Measurements from ENCODE around the gene COL23A1.
"Not testable (repeated sequence)": the region's sequence is repeated elsewhere in the genome, so short reads cannot be mapped to it uniquely, and the experiment has no call there.

Gene COL23A1

DNA sequence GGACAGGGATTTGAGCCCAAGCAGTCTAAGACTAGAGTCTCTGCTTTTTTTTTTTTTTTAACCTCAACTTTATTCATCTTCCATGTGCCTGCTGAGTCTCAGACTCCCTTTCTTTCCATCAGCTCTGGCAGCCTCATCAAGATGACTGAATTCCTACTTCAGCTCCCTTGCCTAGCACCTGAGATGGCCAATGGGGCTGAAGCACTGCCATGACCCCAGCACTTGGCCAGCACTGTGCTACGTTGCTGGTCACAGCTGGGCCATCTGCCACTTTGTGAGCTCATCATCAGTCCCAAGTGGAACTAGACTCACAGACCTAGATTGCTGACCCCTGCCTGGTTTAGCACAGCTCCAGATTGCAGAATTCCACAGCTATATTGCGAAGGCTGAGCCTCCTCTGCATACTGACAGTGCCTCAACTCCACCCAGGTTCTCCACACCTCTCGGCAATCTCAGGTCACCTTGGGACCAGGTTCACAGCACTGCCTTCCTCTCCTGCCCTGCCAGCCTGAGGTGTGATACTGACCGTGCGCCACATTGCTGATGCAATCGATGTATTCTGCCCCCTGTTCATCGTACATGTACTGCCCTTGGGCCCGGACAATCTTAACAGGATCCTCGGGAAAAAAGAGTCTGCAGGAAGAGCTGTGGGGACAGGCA, 359.2 kb downstream of the COL23A1 start:
- no peak for DNase-seq (ENCODE audit: low read depth in 2 of 2)

DNA sequence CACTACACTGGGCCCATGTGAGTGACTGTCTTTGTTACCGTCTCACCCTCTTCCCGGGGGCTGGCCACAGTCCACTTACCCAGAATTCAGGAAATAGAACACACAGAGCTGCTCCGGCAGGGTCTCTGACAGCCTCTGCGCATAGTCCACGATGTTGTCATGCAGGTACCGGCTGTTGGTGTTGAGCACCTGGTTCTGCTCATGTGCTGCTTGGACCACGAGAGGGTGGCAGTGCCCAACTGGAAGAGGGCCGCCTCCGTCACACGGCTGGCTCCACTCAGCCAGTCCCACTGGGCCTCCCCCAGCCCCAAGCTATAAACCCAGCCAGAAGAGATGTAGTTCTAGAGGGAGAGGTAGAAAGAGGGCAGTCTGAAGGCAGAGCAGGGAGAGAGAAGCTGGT, 360.3 kb downstream of the COL23A1 start:
- no peak for DNase-seq (ENCODE audit: low read depth in 2 of 2)

DNA sequence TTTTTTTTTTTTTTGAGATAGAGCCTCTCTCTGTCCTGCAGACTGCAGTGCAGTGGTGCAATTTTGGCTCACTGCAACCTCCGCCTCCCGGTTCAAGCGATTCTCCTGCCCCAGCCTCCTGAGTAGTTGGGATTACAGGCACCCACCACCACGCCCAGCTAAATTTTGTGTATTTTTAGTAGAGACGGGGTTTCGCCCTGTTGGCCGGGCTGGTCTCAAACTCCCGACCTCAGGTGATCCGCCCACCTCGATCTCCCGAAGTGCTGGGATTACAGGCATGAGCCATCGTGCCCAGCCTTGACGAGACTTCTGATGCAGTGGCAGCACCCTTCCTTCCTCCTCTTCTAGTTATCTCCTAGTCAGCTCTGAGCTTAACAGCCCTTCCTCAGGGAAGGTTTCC, 361.1 kb downstream of the COL23A1 start:
- not testable (repeated sequence) for DNase-seq (ENCODE audit: low read depth in 2 of 2)

- DNase-seq (ENCODE audit: low read depth in 2 of 2), result no peak
Measured at GRCh38 chr5:178228609-178229008, 361.6 kb downstream of the COL23A1 start.

DNA sequence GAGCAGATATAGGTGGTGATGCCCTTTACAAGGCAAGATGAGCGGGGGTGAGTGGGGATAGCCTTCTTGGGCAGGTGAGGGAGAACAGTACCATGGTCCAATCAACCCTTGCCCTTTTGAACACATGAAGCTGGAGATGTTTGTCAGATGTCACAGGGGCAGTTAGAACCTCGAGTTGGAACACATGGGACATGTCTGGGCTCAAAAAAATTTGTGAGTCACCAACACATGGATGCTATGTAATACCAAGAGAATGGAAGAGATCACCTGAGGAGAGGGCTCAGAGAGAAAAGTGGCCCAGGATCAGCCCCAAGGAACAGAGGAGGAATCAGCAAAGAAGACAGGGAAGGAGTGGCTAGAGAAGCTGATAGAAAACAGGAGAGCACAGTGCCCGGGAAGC, 362.3 kb downstream of the COL23A1 start:
- no peak for DNase-seq (ENCODE audit: low read depth in 2 of 2)

- no peak for DNase-seq (ENCODE audit: low read depth in 2 of 2)
Measured at GRCh38 chr5:178227138-178227659, 363.0 kb downstream of the COL23A1 start.

DNA sequence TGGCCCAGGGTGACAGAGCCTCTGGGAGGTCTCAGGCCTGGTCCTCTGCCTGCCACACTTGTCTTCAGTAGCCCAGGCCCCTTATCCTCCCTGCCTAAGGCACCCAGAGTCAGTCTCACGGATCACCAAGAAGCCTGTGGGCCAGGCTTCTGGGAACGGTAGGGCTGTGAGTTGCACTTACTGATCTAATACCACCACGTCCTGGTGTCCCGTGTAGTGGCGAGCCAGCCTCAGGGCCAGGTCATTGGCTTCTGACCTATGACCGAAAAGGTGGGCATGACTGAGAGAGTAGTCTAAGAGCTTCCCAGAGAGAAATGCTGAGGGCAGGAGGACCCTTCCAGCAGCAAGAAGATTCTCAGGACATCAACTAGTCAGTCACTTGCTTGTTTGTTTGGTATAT, 365.0 kb downstream of the COL23A1 start:
- no peak for DNase-seq (ENCODE audit: low read depth in 2 of 2)

DNA sequence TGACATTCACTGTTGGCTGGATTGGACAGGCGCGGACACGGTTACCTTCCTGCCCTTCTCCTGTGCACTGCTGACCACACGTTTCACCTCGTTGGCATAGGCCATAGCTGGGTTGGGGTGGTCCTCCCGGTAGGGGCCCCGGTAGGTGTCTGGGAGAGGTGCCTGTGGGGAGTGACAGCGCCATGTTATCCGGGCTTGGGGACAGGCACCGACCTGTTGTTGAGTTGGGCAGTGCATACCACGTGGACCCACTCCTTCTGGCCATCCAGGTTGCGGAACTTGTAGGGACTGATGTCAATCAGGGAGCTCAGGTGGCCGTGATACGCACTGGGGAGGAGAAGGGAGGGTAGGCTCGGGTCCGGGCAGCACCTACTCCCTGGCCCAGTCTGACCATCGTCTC, 365.8 kb downstream of the COL23A1 start:
- DNase-seq (ENCODE audit: low read depth in 2 of 2), result no peak

GRCh38 chr5:178223828-178224335, 366.3 kb downstream of the COL23A1 start:
- DNase-seq (ENCODE audit: low read depth in 2 of 2), result no peak

- DNase-seq (ENCODE audit: low read depth in 2 of 2), result no peak
Measured at GRCh38 chr5:178223196-178223773, 366.9 kb downstream of the COL23A1 start.

- DNase-seq (ENCODE audit: low read depth in 2 of 2), result no peak
Measured at GRCh38 chr5:178222292-178222691, 367.9 kb downstream of the COL23A1 start.

- no peak for DNase-seq (ENCODE audit: low read depth in 2 of 2)
Measured at GRCh38 chr5:178221853-178222252, 368.3 kb downstream of the COL23A1 start.

GRCh38 chr5:178221282-178221681, 368.9 kb downstream of the COL23A1 start:
- DNase-seq (ENCODE audit: low read depth in 2 of 2), result no peak

GRCh38 chr5:178218827-178219226, 371.4 kb downstream of the COL23A1 start:
- no peak for DNase-seq (ENCODE audit: low read depth in 2 of 2)

- no peak for DNase-seq (ENCODE audit: low read depth in 2 of 2)
Measured at GRCh38 chr5:178218237-178218776, 371.9 kb downstream of the COL23A1 start.

- DNase-seq (ENCODE audit: low read depth in 2 of 2), result no peak
Measured at GRCh38 chr5:178216779-178217178, 373.4 kb downstream of the COL23A1 start.

DNA sequence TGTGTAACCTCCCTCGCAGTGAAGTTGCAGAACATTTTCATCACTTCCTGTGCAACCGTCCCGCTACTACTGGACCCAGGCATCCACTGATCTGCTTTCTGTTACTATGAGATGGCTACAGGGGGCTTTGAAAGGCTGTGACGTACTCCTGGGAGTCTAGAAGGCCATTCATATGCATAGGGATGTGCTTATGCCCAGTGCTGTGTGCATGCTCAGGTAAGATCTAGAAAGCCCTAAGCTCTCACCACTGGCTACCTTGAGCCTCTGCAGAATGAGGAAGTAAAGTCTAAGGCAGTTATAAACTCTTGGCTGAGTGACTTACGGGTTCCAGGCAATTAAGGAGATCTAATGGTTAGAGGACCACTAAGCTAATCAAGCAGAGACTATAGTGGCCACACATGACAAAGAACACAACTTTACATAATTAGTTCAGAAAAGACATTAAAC, 374.1 kb downstream of the COL23A1 start:
- DNase-seq (ENCODE audit: low read depth in 2 of 2), result no peak

GRCh38 chr5:178215280-178216002, 374.8 kb downstream of the COL23A1 start:
- no peak for DNase-seq (ENCODE audit: low read depth in 2 of 2)

DNA sequence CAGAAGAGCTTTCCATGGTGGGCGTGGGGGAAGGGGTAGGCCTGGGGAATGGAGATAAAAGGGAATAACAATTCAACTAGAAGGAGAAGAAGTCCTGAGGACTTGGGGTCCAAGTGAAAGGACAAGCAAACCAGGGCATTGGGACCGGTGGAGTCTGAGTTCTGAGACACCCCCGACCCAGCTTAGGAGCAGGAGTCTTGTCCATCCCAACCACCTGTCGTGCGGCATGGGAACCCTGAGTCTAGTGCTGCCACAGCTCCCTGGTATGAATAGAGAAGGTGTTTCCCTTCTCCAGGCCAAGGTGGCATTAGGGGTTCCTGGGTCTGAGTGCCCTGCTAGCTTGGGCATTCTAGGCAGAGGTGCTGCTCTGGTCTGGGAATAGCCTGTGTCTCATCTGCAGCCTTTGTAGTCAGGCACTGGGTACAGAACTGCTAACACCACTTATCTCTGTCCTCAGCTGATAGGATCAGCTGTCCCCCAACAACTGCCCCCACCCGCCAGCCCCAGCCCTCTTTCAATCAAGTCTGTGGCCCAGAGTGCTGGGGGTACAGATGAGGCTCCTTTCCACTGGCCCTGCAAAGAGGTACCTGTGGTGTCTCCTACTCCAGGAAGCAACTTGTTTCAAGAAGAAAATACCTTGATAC, 375.9 kb downstream of the COL23A1 start:
- no peak for DNase-seq (ENCODE audit: low read depth in 2 of 2)

DNA sequence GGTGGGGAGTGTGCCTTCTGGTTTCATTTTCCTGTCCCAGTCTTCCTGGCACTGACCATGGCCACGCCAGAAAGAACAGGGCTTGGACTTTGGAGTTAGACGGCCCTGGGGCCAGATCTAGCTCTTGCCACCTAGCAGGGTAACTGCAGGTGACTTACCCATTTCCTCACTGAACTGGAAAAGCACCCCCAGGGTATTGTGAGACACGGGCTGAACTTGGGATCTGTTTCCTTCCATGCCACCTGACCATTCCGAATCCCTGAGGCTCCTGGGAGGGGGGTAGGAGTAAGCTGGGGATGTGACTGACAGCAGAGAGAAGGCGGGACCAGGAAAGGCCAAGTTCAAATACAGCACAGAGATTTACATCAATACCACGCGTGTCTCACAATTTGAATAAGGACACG, 376.4 kb downstream of the COL23A1 start:
- no peak for DNase-seq (ENCODE audit: low read depth in 2 of 2)

GRCh38 chr5:178213003-178213461, 377.2 kb downstream of the COL23A1 start:
- no peak for DNase-seq (ENCODE audit: low read depth in 2 of 2)
